GM19193 (cell line): ENCODE measurements around the gene HADHA.

ENCODE experiments used
- POLR2A ChIP-seq: IDR thresholded peaks from 4 replicates; pipeline ENCODE4 v1.6.1; 2011; ENCODE audit not compliant: insufficient read depth, insufficient read length; ENCODE audit errors: extremely low read depth

Gene HADHA

GRCh38 chr2:26148501-26148900, 95.9 kb downstream of the HADHA start:
- TF ChIP-seq POLR2A: no peak

DNA sequence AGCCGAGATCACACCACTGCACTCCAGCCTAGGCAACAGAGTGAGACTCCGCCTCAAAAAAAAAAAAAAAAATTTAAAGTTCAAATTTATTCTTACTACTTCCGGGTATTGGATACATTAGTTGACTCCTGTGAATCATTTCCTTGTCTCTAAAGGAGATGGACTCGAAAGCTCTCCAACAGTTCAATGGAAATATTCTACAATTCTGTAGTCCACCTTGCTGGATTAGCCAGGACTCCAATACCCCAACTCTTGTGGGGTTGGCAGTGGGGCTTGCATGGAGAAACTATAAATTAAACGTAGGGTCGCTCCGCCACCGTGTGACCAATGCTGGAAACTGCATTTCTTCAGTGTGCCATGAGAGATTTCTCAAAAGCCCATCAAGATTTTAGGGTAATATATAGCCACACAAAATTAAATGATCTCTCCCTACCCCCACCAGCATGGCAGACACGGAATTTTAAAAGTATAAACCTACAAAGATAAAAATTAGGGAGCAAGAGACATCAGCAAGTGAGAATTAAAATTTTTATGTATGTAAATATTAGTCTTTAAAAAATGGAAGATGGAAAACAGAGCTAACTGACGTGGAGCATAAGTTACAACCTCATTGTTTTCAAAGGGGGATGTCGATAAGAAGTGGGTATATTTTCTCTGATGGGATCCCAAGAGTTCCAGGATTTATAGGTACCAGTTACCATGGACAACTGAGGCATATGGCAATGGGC, 99.3 kb downstream of the HADHA start:
- TF ChIP-seq POLR2A: no peak

DNA sequence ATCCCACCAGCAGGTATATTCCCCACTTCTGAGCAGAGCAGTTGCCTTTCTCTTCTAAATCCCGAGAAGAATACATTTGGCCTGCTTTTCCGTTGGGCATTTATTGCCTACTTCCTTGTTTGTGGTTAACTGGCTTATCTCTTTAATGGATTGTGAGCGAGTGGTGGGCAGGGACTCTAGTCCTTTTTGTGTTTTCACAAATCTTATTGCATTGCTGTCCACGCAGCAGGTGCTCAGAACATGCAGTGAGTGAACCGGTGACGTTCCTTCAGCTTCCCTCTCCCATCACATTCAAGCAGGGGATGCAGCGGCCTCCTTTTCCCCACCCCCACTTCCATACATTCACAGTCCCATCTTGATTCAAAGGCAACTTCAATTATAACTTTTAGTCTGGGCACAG, 100.4 kb downstream of the HADHA start:
- TF ChIP-seq POLR2A: no peak

DNA sequence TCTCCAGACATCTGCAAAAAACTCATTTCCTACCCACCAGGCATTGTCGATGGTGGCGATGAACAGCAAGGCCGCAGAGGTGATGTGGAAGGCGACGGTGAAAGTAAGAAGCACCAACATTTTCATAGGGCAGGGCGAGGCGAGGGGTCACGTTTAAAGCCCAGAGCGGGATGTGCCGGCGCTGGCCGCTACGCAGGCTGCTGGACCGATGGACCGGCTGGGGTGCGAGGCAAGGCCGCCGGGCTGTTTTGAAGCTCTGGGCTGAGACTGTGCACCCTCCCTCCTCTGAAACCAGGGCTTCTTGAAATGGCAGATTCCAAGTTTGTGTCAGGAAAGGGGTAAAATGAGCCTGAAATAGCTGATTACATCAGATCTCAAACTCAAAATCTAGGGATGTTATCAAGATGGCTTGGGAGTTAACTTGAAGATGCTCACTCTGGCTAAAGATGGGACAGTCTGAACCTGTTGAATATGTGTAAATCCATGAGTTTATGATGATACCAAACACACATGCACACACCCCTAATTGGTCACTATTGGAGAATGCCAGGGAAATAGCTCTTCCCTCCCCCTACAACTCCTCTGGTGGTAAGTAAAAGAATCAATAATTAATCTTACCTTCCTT, 103.2 kb downstream of the HADHA start:
- TF ChIP-seq POLR2A: no peak
